ENCODE measurements around the gene TGFBR3. TPM values are rescaled to one million over a fixed set of nuclear protein-coding genes. Genes with fewer than 3 reads are reported as not detected.
"Not testable (repeated sequence)": the region's sequence is repeated elsewhere in the genome, so short reads cannot be mapped to it uniquely, and the experiment has no call there.

TGFBR3 gene
- total and polyA plus RNA-seq, 7 donors = 5.1 to 24.5 (median 8.9) TPM

- Histone ChIP-seq H3K4me3 (no peak overlapping the region), H3K27ac (no peak overlapping the region), H3K36me3 (ENCODE audit: insufficient read depth in 1 of 2, low read depth in 1 of 2) (peaks cover 0 to 11% of the 10 kb centered on the region in 2 donors), H3K9me3 (no peaks in the 10 kb centered on the region), H3K27me3 (ENCODE audit: insufficient read depth in 3 of 3, low read length in 2 of 3) (no peaks in the 10 kb centered on the region), H3K4me1 (no peaks in the 10 kb centered on the region)
- TF ChIP-seq CTCF (IDR thresholded peaks at IDR 0.05) = no peak
- DNase-seq = no peak
- WGBS, 3 donors = 12 to 36% (median 30%) methylated on average over 1 of the region's 1 CpG
- intact Hi-C loops (cut with DNase I) = no loop called here
- ATAC-seq = no peak
These were observed 29.0 kb downstream of the TGFBR3 start for GRCh38 chr1:91856996-91857395.

GRCh38 chr1:91854852-91855534 lies 31.0 kb downstream of the TGFBR3 start:
- Histone ChIP-seq H3K4me1 (peaks cover 13% of the 10 kb centered on the region), H3K27ac (no peak overlapping the region)

GRCh38 chr1:91853397-91853796 lies 32.6 kb downstream of the TGFBR3 start:
- H3K36me3 ChIP-seq (ENCODE audit: insufficient read depth in 1 of 2, low read depth in 1 of 2) = no peaks in the 10 kb centered on the region
- DNase-seq (no peak), ATAC-seq (no peak)
- no peaks in the 10 kb centered on the region for H3K9me3 ChIP-seq
- H3K4me3 ChIP-seq = no peak overlapping the region
- TF ChIP-seq CTCF (IDR thresholded peaks at IDR 0.05) = no peak
- WGBS, 3 donors = 97 to 98% (median 98%) methylated on average over 7 of the region's 7 CpGs
- no peak overlapping the region for H3K27ac ChIP-seq
- peaks cover 15% of the 10 kb centered on the region for H3K4me1 ChIP-seq
- no peaks in the 10 kb centered on the region for H3K27me3 ChIP-seq (ENCODE audit: insufficient read depth in 3 of 3, low read length in 2 of 3)
- intact Hi-C loops (cut with DNase I) = no loop called here

More at GRCh38 chr1:91854852-91855534, 31.0 kb downstream of the TGFBR3 start:
- DNase-seq = no peak
- H3K27me3 ChIP-seq (ENCODE audit: insufficient read depth in 3 of 3, low read length in 2 of 3) = no peaks in the 10 kb centered on the region
- TF ChIP-seq CTCF (IDR thresholded peaks at IDR 0.05) = no peak
- ATAC-seq = no peak
- 33 to 61% (median 38%) methylated on average over 3 of the region's 3 CpGs for WGBS, 3 donors
- intact Hi-C loops (cut with DNase I) = no loop called here
- no peaks in the 10 kb centered on the region for H3K9me3 ChIP-seq
- H3K4me3 ChIP-seq = no peak overlapping the region
- H3K36me3 ChIP-seq (ENCODE audit: insufficient read depth in 1 of 2, low read depth in 1 of 2) = no peaks in the 10 kb centered on the region

GRCh38 chr1:91852011-91852410 lies 33.9 kb downstream of the TGFBR3 start:
- H3K4me1 ChIP-seq = peaks cover 22% of the 10 kb centered on the region
- DNase-seq; ATAC-seq; H3K27ac ChIP-seq; H3K36me3 ChIP-seq (ENCODE audit: insufficient read depth in 1 of 2, low read depth in 1 of 2); intact Hi-C loops (cut with DNase I); H3K27me3 ChIP-seq (ENCODE audit: insufficient read depth in 3 of 3, low read length in 2 of 3); H3K4me3 ChIP-seq; H3K9me3 ChIP-seq: not testable (repeated sequence)
- WGBS, 3 donors = 96 to 99% (median 97%) methylated on average over 5 of the region's 5 CpGs

GRCh38 chr1:91851130-91852010 lies 34.6 kb downstream of the TGFBR3 start:
- Histone ChIP-seq H3K4me3 (peak overlapping the region; percentile 61), H3K27me3 (ENCODE audit: insufficient read depth in 3 of 3, low read length in 2 of 3) (no peaks in the 10 kb centered on the region), H3K27ac (peak overlapping the region; percentile 71), H3K36me3 (ENCODE audit: insufficient read depth in 1 of 2, low read depth in 1 of 2) (no peaks in the 10 kb centered on the region), H3K9me3 (no peaks in the 10 kb centered on the region), H3K4me1 (peaks cover 28% of the 10 kb centered on the region)
- intact Hi-C loops (cut with DNase I) = no loop called here
- TF ChIP-seq CTCF (IDR thresholded peaks at IDR 0.05) = no peak
- 19 to 28% (median 21%) methylated on average over 13 of the region's 13 CpGs for WGBS, 3 donors
- peak; percentile 81 to 96 (median 86) for ATAC-seq
- DNase-seq = peak; percentile 85 to 91

Data from psoas muscle (tissue), 8 donors.